ENCODE results near the gene BATF2. TPM values are rescaled to one million over a fixed set of nuclear protein-coding genes. Genes with fewer than 3 reads are reported as not detected.

BATF2 gene
- polyA plus RNA-seq, 2 of the 4 experiments (the other 2 are of a cell fraction) = 0.21 to 0.67 TPM

DNA sequence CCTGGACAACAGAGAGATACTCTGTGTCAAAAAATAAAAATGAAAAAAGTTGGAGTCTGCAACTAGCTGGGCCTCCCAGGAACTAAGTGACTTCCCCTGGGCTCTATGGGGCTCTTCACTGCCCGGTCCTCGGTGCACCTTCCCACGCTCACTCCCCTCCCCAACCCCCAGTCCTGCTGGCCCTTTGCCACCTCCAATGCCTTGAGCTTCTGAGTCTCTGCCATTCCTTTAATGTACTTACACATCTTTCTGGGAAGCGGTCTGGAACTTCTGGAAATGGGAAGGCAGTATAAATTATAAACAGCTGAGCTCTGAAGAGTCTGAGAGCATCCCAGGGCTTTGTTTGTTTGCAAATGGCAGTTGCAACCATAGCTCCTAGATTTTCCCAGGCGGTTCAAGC lies 5.9 kb upstream of the BATF2 start (continued):
- TF ChIP-seq EHMT2 (IDR thresholded peaks at IDR 0.05; ENCODE audit: low read depth) (no peak), MYC (IDR thresholded peaks at IDR 0.05; ENCODE audit: borderline replicate concordance, low read length) (no peak)

DNA sequence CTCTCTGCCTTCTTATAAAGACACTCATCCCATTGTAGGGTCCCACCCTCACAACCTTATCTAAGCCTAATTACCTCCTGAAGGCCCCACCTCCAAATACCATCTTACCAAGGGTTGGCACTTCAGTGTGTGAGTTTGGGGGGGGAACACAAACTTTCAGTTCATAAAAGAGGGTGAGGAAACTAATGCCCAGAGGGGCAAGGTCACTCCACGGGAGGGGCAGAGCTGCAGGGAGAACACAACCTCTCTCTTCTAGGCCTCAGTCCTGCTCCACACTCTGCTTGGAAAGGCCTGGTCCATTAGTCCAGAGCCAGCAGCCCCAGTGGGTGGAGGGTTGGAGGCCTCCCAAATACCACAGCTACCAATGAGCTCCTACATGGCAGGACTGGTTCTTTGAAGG lies 2.7 kb upstream of the BATF2 start:
- peak overlapping the region; percentile 63 for H3K4me2 ChIP-seq
- peaks cover 29% of the 10 kb centered on the region for H3K4me1 ChIP-seq
- DNase-seq (ENCODE audit: low read depth in 1 of 2, low spot score in 1 of 2) (no peak), ATAC-seq (no peak), FAIRE-seq (no peak)
- H3K9me3 ChIP-seq = no peaks in the 10 kb centered on the region
- POLR2A ChIA-PET = no interaction called here
- no peak for TF ChIP-seq HOXA7 (CRISPR knock-in tag; IDR thresholded peaks at IDR 0.05)
- 0 out of 2 replicates have a peak, but pooled peaks have one; percentile 43 for TF ChIP-seq HOXB5 (CRISPR knock-in tag; IDR thresholded peaks at IDR 0.05)
- 73% methylated on average over 1 of the region's 1 CpG for WGBS (ENCODE audit: missing lambda C conversion rate)
- no peak overlapping the region for H3K4me3 ChIP-seq
- peak overlapping the region; percentile 61 to 80; a peak in 5 of 6 replicates for H3K27ac ChIP-seq
- CTCF ChIA-PET = interaction anchor here (1.2 to 6.4 kb wide), 5 partner anchors 9 to 152 kb away, joined by 3 to 47 read pairs (median 7); partner anchors contain the start of gene ARL2

DNA sequence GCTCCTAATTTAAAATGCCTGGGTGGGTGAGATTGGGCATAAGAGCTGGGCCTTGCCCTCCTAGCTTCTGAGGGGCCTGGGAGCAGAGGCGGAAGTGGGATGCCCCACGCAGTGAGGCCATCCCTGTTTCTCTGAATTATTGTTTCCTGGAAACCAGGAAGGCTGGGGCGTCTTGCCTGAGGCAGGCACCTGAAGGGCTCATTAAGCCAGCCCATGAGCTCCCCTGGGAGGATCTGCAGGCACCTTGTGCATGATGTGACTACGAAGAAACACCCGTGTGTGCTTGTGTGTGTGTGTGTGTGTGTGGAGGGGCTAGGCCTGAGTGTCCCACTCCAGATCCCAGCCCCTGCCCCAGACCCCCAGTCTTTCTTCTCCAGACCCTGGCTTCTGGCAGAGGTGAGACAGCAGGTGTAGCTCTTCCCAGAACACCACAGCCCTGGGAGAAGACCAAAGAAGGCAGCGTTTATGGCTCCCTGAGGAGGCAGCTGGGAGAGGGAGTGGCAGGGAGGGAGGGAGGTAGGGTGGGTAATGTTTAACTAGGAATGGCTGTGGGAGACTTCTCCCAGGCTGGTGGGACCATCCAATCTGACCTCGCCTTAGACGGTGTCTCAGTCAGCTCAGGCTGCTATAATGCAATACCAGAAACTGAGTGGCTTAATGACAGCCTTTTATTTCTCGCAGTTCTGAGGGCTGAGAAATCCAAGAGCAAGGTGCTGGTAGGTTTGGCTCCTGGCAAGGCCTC lies 2.1 kb upstream of the BATF2 start:
- TF ChIP-seq, protein P1, sequence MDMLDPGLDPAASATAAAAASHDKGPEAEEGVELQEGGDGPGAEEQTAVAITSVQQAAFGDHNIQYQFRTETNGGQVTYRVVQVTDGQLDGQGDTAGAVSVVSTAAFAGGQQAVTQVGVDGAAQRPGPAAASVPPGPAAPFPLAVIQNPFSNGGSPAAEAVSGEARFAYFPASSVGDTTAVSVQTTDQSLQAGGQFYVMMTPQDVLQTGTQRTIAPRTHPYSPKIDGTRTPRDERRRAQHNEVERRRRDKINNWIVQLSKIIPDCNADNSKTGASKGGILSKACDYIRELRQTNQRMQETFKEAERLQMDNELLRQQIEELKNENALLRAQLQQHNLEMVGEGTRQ (IDR thresholded peaks at IDR 0.05) = no peak
- no peak for TF ChIP-seq FOSB (CRISPR knock-in tag; IDR thresholded peaks at IDR 0.05)
- TF ChIP-seq KDM5A (IDR thresholded peaks at IDR 0.05) = no peak
- TF ChIP-seq, protein P2, sequence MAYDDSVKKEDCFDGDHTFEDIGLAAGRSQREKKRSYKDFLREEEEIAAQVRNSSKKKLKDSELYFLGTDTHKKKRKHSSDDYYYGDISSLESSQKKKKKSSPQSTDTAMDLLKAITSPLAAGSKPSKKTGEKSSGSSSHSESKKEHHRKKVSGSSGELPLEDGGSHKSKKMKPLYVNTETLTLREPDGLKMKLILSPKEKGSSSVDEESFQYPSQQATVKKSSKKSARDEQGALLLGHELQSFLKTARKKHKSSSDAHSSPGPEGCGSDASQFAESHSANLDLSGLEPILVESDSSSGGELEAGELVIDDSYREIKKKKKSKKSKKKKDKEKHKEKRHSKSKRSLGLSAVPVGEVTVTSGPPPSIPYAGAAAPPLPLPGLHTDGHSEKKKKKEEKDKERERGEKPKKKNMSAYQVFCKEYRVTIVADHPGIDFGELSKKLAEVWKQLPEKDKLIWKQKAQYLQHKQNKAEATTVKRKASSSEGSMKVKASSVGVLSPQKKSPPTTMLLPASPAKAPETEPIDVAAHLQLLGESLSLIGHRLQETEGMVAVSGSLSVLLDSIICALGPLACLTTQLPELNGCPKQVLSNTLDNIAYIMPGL (CRISPR knock-in tag; IDR thresholded peaks at IDR 0.05; ENCODE audit: borderline replicate concordance) = no peak
- TF ChIP-seq TP53 (CRISPR knock-in tag; IDR thresholded peaks at IDR 0.05) = no peak
- no peak for TF ChIP-seq POLR2AphosphoS2 (conservative IDR thresholded peaks at IDR 0.05; ENCODE audit: low read length)
- no peak for TF ChIP-seq JUN (IDR thresholded peaks at IDR 0.05)
- TF ChIP-seq ZNF302 (CRISPR knock-in tag; IDR thresholded peaks at IDR 0.05) = no peak
- TF ChIP-seq EHF (CRISPR knock-in tag; IDR thresholded peaks at IDR 0.05) = no peak
- TF ChIP-seq BHLHE40 (IDR thresholded peaks at IDR 0.05; ENCODE audit: low read depth, low read length) = no peak
- TF ChIP-seq MAFK (IDR thresholded peaks at IDR 0.05; ENCODE audit: partially characterized antibody) = no peak
- TF ChIP-seq PHF8 (IDR thresholded peaks at IDR 0.05; ENCODE audit: borderline replicate concordance, low read depth) = no peak
- no peak for TF ChIP-seq ZFP36 (IDR thresholded peaks at IDR 0.05; ENCODE audit: borderline replicate concordance, partially characterized antibody)
- no peak for TF ChIP-seq CBX2 (IDR thresholded peaks at IDR 0.05; ENCODE audit: borderline replicate concordance, low read depth)
- TF ChIP-seq FOXS1 (CRISPR knock-in tag; IDR thresholded peaks at IDR 0.05) = no peak
- no peak for TF ChIP-seq NPAS2 (CRISPR knock-in tag; IDR thresholded peaks at IDR 0.05; ENCODE audit: borderline replicate concordance)
- Histone ChIP-seq H3K27ac (peak overlapping the region; percentile 61 to 80), H3K4me2 (peak overlapping the region; percentile 63), H3K4me3 (no peak overlapping the region), H3K4me1 (peaks cover 29% of the 10 kb centered on the region), H3K9me3 (no peaks in the 10 kb centered on the region)
- DNase-seq (ENCODE audit: low read depth in 1 of 2, low spot score in 1 of 2) = peak; percentile 65 to 68
- ChIA-PET POLR2A (interaction anchor here (0.7 to 1.2 kb wide), 2 partner anchors 8 to 102 kb away, joined by 3 to 4 read pairs; no protein-coding TSS in a partner anchor), CTCF (interaction anchor here (0.8 to 6.4 kb wide), 10 partner anchors 9 to 151 kb away, joined by 3 to 47 read pairs (median 8); partner anchors contain the start of gene ARL2)
- 40% methylated on average over 8 of the region's 9 CpGs for WGBS (ENCODE audit: missing lambda C conversion rate)
- FAIRE-seq = no peak
- peak; percentile 40 to 71 for ATAC-seq

Measured in A549 (cell line).